KBM-7 (cell line): ENCODE measurements around the gene OR4F3.
"Not testable (repeated sequence)": the region's sequence is repeated elsewhere in the genome, so short reads cannot be mapped to it uniquely, and the experiment has no call there.

Experiments
- DNase-seq: peaks from one replicate; pipeline ENCODE4 v3.0.0-alpha.2; 2015
- in situ Hi-C: fragments of 300-500 bp; cut with MboI; formaldehyde crosslinking; loops from 2 replicates; pipeline ENCODE4 v1.14.3; 2020; ENCODE audit warnings: low sequenced_read_pairs, low pct_unique_long_range_greater_than_20kb, mixed read lengths

OR4F3 gene

GRCh38 chr5:181366968-181367367 is at the start of gene OR4F3:
Gene OR4F3, plus strand, starts transcription at chr5:181367268.
- in situ Hi-C loops, result not testable (repeated sequence)

More at GRCh38 chr5:181366968-181367367, at the start of gene OR4F3:
- not testable (repeated sequence) for DNase-seq
